ENCODE data around the gene MAP3K19. TPM values are rescaled to one million over a fixed set of nuclear protein-coding genes. Genes with fewer than 3 reads are reported as not detected.

Gene MAP3K19
- polyA plus RNA-seq, 3 donors = 0.14 to 0.42 (median 0.32) TPM

Other genes with a start within 250 kb of the MAP3K19 start
- gene ACMSD, start 208.8 kb downstream of the MAP3K19 start, polyA plus RNA-seq (ENCODE audit: insufficient read length in 3 of 3) = 10 to 100 TPM; 32.6 to 43.0 (median 42.5) TPM
- 10 to 100 TPM; 51.2 to 72.6 (median 59.2) TPM for gene CCNT2, start 128.6 kb downstream of the MAP3K19 start, polyA plus RNA-seq (ENCODE audit: insufficient read length in 3 of 3)
- gene RAB3GAP1, start 4.8 kb upstream of the MAP3K19 start, polyA plus RNA-seq (ENCODE audit: insufficient read length in 3 of 3) = 10 to 100 TPM; 52.6 to 61.1 (median 52.9) TPM

All from renal cortex interstitium (tissue), 3 donors.